IgD-negative memory B cell (primary cell): ENCODE measurements around the gene RPUSD2. TPM values are rescaled to one million over a fixed set of nuclear protein-coding genes. Genes with fewer than 3 reads are reported as not detected.

Experiments
- H3K27ac Mint-ChIP-seq, 3 donors: one replicate each; pipeline ENCODE4 v1.8.0; 2020 to 2022; ENCODE audit warnings: mild to moderate bottlenecking in 3 of 3, mixed read lengths in 3 of 3, moderate library complexity in 1 of 3
- H3K27me3 Mint-ChIP-seq: one replicate; pipeline ENCODE4 v1.8.0; 2021; ENCODE audit warnings: mixed read lengths
- H3K36me3 Mint-ChIP-seq: one replicate; pipeline ENCODE4 v1.8.0; 2020; ENCODE audit warnings: mild to moderate bottlenecking, mixed read lengths
- H3K4me1 Mint-ChIP-seq, 3 donors: one replicate each; pipeline ENCODE4 v1.8.0; 2020 to 2022; ENCODE audit warnings: mixed read lengths in 3 of 3, mild to moderate bottlenecking in 1 of 3
- H3K4me3 Mint-ChIP-seq, 4 donors: one replicate each; pipeline ENCODE4 v1.8.0; 2020 to 2022; ENCODE audit warnings: mild to moderate bottlenecking in 4 of 4, mixed read lengths in 4 of 4, moderate library complexity in 3 of 4
- H3K9me3 Mint-ChIP-seq, 3 donors: one replicate each; pipeline ENCODE4 v1.8.0; 2020 to 2021; ENCODE audit warnings: mixed read lengths in 3 of 3, mild to moderate bottlenecking in 1 of 3
- polyA plus RNA-seq: library from polyadenylated mRNA; unstranded; fragments of 300-500 nt; fragmentation: Illumina TruSeq; gene quantifications from one replicate; pipeline ENCODE4 v1.2.3, GENCODE V29; 2021

The RPUSD2 gene, protein sequence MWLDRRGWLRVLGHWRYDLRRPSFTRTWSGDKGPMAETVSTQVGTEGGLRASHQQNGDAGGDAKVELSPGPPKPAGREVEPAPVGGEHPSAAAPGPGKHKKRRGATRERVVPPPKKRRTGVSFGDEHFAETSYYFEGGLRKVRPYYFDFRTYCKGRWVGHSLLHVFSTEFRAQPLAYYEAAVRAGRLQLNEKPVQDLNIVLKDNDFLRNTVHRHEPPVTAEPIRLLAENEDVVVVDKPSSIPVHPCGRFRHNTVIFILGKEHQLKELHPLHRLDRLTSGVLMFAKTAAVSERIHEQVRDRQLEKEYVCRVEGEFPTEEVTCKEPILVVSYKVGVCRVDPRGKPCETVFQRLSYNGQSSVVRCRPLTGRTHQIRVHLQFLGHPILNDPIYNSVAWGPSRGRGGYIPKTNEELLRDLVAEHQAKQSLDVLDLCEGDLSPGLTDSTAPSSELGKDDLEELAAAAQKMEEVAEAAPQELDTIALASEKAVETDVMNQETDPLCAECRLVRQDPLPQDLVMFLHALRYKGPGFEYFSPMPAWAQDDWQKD
- 19.7 TPM for polyA plus RNA-seq

DNA sequence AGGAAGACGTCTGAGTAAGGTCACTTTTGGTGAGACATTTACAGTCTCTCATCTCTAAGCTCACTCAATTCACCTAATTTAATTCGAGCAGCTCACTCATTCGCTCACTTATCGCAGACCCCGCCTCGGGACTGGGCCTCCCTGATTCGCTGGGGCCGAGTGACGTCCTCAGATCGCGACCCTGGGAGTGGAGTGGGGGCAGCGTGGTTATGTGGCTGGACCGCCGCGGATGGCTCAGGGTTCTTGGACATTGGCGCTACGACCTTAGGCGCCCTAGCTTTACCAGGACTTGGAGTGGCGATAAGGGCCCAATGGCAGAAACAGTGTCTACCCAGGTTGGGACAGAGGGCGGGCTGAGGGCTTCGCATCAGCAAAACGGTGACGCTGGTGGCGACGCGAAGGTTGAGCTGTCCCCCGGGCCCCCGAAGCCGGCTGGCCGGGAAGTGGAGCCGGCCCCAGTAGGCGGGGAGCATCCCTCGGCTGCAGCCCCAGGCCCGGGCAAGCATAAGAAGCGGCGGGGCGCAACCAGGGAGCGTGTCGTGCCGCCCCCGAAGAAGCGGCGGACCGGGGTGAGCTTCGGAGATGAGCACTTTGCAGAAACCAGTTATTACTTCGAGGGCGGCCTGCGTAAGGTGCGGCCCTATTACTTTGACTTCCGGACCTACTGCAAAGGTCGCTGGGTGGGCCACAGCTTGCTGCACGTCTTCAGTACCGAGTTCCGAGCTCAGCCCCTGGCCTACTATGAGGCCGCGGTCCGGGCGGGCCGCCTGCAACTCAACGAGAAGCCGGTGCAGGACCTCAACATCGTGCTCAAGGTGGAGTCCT is at the start of gene RPUSD2:
RPUSD2 (plus strand) TSS at position 171 of the 825 bp plus-strand sequence; CDS start at position 210, 39 bp downstream.
- H3K36me3 Mint-ChIP-seq = no peaks in the 10 kb centered on the region
- H3K9me3 Mint-ChIP-seq = no peaks in the 10 kb centered on the region
- peak within 1 kb of the TSS; percentile 96 to 99 (median 98) for H3K4me3 Mint-ChIP-seq
- no peaks in the 10 kb centered on the region for H3K27me3 Mint-ChIP-seq
- peaks cover 27 to 36% (median 29%) of the 10 kb centered on the region in 3 donors for H3K4me1 Mint-ChIP-seq
- peak within 1 kb of the TSS; percentile 94 to 98 (median 97) for H3K27ac Mint-ChIP-seq

DNA sequence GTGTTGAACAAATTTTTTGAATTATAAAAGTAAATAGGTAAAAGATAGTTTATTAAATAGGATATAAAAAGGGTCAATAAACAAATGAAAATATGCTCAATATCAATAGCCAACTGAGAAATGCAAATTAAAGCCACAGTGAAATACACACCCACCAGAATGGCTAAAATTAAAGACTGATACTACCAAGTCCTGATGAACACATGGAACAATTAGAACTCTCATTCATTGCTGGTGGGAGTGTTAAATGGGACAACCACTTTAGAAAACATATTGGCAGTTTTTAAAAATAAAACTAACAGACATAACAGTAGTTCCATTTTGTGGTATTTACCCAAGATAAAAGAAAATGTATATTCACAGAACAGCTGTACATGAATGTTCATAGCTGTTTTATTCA is 45.5 kb upstream of the RPUSD2 start:
- Mint-ChIP-seq H3K4me3 (no peak overlapping the region), H3K27me3 (no peaks in the 10 kb centered on the region), H3K4me1 (peaks cover 3 to 6% (median 4%) of the 10 kb centered on the region in 3 donors), H3K36me3 (peaks cover 6% of the 10 kb centered on the region), H3K9me3 (no peaks in the 10 kb centered on the region), H3K27ac (no peak overlapping the region)

DNA sequence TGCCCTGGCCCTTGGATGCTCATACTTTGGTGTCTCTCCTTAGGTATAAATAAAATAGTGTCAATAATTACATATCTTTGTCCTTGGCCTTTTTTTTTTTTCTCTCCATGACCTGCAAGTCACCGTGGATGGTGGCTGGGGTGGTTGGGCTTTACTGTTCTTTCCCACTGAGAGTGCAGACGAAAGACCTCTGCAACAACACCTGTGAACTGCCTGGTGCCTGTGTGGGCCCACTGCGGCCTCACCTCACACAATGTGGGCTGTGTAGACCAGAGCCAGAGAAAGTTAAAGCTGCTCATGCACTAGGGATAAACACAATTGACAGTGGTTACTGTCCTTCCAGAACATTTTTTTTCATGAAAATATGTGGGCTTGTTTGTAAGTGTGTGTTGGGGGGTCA is 43.2 kb upstream of the RPUSD2 start:
- H3K4me1 Mint-ChIP-seq = peaks cover 0 to 2% (median 0%) of the 10 kb centered on the region in 3 donors
- H3K4me3 Mint-ChIP-seq = no peak overlapping the region
- no peaks in the 10 kb centered on the region for H3K27me3 Mint-ChIP-seq
- no peaks in the 10 kb centered on the region for H3K9me3 Mint-ChIP-seq
- H3K27ac Mint-ChIP-seq = no peak overlapping the region
- peaks cover 9% of the 10 kb centered on the region for H3K36me3 Mint-ChIP-seq

DNA sequence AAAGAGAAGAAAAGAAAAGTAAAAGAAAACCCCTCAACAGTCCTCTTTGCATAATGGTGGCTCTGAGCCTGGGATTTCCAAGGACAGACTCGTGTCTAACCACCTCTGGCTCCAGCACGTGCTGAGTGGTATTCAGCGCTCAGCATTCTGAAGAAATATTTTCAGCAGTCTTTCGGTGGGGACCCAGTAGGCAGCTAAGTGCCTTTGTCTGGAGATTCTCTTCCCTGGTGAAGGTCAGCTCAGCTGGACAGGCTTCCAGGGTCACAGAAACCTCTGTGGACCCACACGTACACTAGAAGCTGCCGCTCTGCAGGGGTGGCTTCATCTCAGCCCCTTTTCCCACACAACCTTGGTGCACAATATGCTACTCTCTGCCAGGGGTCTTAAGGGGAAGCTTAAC is 40.3 kb upstream of the RPUSD2 start:
- no peak overlapping the region for H3K4me3 Mint-ChIP-seq
- no peaks in the 10 kb centered on the region for H3K9me3 Mint-ChIP-seq
- H3K27ac Mint-ChIP-seq = no peak overlapping the region
- H3K4me1 Mint-ChIP-seq = peaks cover 0 to 3% (median 2%) of the 10 kb centered on the region in 3 donors
- H3K27me3 Mint-ChIP-seq = no peaks in the 10 kb centered on the region
- peaks cover 12% of the 10 kb centered on the region for H3K36me3 Mint-ChIP-seq

DNA sequence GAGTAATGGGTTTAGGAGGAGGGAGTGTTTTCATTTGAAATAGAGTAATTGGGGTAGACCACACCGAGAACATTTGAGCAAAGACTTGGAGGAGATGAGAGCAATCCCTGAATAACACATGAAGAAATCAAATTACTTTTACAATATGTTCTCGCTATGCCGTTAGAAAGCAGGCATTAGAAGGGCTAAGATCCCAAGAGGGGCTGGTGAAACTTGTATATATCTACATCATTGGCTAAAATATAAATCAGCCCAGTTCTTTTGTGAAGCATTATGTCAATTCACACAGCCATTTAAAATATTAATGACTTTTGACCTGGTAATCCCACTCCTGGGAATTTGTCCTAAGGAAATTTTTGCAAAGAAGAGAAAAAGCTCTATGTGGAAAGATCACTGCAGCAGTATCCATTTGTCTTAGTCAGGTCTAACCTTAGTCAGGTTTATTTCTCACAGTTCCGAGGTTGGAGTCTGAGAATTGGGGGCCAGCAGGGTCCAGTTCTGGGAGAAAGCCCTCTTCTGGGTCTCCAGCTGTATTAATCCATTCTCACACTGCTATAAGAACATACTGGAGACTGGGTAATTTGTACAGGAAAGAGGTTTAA is 35.2 kb upstream of the RPUSD2 start:
- Mint-ChIP-seq H3K36me3 (peaks cover 11% of the 10 kb centered on the region), H3K27ac (no peak overlapping the region), H3K9me3 (no peaks in the 10 kb centered on the region), H3K27me3 (no peaks in the 10 kb centered on the region), H3K4me3 (no peak overlapping the region), H3K4me1 (peaks cover 5 to 6% (median 5%) of the 10 kb centered on the region in 3 donors)

DNA sequence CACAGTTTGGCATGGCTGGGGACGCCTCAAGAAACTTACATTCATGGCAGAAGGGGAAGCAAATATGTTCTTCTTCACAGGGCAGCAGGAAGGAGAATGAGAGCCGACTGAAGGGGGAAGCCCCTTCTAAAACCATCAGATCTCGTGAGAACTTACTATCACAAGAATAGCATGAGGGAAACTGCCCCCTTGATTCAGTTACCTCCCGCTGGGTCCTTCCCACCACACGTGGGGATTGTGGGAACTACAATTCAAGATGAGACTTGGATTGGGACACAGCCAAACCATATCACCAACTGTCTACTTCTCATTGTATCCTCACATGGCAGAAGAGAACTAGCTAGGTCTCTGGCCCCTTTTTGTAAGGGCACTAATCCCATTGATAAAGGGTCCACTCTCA is 34.7 kb upstream of the RPUSD2 start:
- Mint-ChIP-seq H3K27ac (no peak overlapping the region), H3K4me1 (peaks cover 5 to 6% (median 5%) of the 10 kb centered on the region in 3 donors)

DNA sequence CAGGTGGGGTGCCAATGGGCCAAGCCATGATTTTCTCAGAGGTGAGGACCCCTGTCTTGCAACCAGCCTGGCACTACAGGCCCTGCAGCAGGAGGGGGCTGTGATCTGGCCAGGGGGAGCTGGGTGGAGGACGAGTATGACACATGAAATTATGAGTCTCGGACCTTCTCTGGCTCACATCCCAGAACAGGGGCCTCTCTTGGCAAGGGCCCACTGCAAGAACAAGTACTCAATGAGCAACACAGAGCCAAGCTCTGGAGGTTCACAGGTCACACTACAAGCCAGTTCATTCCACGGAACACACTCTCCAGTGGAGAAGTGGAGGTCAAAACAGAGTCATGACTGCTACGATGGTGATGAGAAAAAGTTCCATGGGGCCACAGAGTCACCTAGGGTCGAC is 32.6 kb upstream of the RPUSD2 start:
- peaks cover 12% of the 10 kb centered on the region for H3K36me3 Mint-ChIP-seq
- H3K27ac Mint-ChIP-seq = peak overlapping the region in 1 of 3 donors; percentile 39
- no peaks in the 10 kb centered on the region for H3K27me3 Mint-ChIP-seq
- peaks cover 3 to 6% (median 5%) of the 10 kb centered on the region in 3 donors for H3K4me1 Mint-ChIP-seq
- H3K9me3 Mint-ChIP-seq = no peaks in the 10 kb centered on the region
- H3K4me3 Mint-ChIP-seq = no peak overlapping the region

More for the DNA sequence above, 34.7 kb upstream of the RPUSD2 start:
- no peaks in the 10 kb centered on the region for H3K9me3 Mint-ChIP-seq
- H3K4me3 Mint-ChIP-seq = no peak overlapping the region
- H3K36me3 Mint-ChIP-seq = peaks cover 15% of the 10 kb centered on the region
- no peaks in the 10 kb centered on the region for H3K27me3 Mint-ChIP-seq

DNA sequence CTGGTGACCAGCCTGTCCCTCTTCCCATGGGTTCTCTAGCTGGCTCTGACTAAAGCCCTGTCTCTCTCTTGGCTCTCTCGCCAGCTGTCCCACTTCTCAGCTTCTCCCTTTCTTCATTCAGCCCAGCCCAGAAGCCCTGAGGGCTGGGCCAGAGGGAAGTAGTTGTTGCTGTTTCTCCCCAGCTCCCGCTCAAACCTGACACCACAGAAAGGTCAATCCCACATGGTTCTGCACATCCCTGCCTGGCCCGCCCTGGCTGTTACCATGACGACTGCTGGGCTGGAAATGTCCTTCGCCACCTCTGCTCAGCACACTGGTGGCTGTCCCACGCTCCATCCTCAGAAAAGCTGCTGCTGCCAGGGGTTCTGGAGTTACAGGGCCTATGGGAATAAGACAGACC is 30.1 kb upstream of the RPUSD2 start:
- Mint-ChIP-seq H3K27ac (peak overlapping the region in 1 of 3 donors; percentile 77), H3K27me3 (no peaks in the 10 kb centered on the region), H3K9me3 (no peaks in the 10 kb centered on the region), H3K36me3 (peaks cover 14% of the 10 kb centered on the region), H3K4me1 (peaks cover 9 to 20% (median 17%) of the 10 kb centered on the region in 3 donors), H3K4me3 (no peak overlapping the region)

DNA sequence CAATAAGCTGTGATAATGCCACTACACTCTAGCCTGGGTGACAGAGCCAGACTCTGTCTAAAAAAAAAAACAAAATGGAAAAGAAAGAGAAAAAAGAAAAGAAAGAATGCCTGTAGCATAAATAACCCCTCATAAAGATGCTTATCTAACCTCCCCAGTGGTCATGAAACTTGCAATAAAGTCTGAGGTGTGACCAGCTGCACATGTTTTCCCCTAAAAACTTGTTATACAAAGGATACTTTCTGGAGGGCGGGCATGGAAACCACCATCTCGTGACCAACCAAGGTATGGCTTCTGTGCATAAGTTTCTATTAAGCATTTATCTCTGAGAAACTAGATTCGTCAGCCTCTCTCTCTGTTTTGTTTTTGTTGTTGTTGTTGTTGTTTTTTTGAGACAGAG is 26.0 kb upstream of the RPUSD2 start:
- H3K4me1 Mint-ChIP-seq = peaks cover 21 to 37% (median 37%) of the 10 kb centered on the region in 3 donors
- H3K27ac Mint-ChIP-seq = peak overlapping the region in 1 of 3 donors; percentile 88
- H3K27me3 Mint-ChIP-seq = no peaks in the 10 kb centered on the region
- peak overlapping the region in 2 of 4 donors; percentile 32 to 39 for H3K4me3 Mint-ChIP-seq
- H3K36me3 Mint-ChIP-seq = peaks cover 10% of the 10 kb centered on the region
- H3K9me3 Mint-ChIP-seq = no peaks in the 10 kb centered on the region

DNA sequence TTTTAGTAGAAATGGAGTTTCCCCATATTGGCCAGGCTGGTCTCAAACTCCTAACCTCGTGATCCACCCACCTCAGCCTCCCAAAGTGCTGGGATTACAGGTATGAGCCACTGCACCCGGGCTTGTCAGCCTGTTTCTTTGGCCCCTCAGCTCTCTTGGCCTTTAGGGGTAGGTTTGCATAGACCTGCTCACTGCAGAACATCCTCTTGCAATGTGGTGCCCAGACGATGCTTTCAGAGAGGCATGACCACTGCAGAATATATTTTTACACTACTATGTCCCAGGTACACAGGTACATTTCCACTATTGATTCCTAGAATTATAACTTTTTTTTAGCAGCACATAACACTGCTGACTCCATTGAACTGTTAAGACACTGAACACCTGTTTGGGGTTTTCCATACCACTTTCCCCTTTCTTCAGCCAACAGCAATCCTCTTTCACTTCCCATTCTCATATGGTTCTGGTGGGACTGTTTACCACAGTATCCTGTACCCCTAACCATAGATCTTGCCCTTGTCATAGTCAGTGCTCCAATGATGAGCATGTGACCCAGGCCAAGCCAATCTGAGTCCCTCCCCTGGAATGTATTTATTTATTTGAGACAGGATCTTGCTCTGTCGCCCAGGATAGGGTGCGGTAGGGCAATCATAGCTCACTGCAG is 25.3 kb upstream of the RPUSD2 start:
- Mint-ChIP-seq H3K4me1 (peaks cover 21 to 42% (median 38%) of the 10 kb centered on the region in 3 donors), H3K9me3 (peaks cover 0 to 1% (median 0%) of the 10 kb centered on the region in 3 donors), H3K27ac (peak overlapping the region; percentile 23 to 90 (median 88)), H3K36me3 (peaks cover 13% of the 10 kb centered on the region), H3K27me3 (no peaks in the 10 kb centered on the region), H3K4me3 (peak overlapping the region in 3 of 4 donors; percentile 18 to 73 (median 72))

DNA sequence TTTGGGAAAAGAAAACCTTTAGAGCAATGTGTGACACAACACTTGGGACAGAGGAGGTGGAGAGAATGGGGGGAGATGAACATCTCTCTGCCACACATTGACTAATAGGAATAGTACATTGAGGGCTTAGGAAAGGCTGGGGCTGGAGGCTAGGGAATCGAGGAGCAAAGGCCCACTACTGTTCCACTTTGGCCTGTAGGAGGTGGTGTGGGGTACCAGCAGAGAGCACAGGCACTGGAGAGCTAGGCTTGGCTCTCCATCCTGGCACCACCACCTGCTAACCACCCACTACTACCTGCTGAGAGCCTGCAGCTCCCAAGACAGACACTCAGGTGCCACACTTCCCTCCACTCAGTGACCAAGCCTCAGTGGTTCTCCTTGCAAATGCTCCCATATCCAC is 23.6 kb upstream of the RPUSD2 start:
- peaks cover 33 to 59% (median 47%) of the 10 kb centered on the region in 3 donors for H3K4me1 Mint-ChIP-seq
- no peaks in the 10 kb centered on the region for H3K27me3 Mint-ChIP-seq
- peaks cover 13% of the 10 kb centered on the region for H3K36me3 Mint-ChIP-seq
- peak overlapping the region; percentile 35 to 85 (median 48) for H3K27ac Mint-ChIP-seq
- peak overlapping the region in 1 of 4 donors; percentile 89 for H3K4me3 Mint-ChIP-seq
- peaks cover 0 to 2% (median 0%) of the 10 kb centered on the region in 3 donors for H3K9me3 Mint-ChIP-seq

DNA sequence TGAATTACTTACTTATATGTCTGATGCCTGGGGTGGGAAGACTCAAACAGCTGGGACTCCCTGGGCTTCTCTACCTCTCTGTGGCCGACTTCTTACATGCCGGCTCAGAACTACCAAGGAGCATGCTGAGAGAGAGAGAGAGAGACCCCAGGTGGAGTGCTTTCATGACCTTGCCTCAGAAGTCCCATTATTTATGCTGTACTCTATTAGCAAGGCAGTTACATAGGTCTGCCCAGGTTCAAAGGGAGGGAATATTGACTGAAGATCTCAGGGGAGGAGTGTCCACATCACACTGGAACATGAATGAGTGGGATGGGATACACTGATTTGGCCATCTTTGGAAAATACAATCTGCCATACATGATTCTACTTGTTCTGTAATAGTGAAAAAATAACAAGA is 20.5 kb upstream of the RPUSD2 start:
- Mint-ChIP-seq H3K4me1 (peaks cover 45 to 65% (median 47%) of the 10 kb centered on the region in 3 donors), H3K9me3 (peaks cover 0 to 2% (median 0%) of the 10 kb centered on the region in 3 donors), H3K36me3 (peaks cover 18% of the 10 kb centered on the region), H3K27me3 (no peaks in the 10 kb centered on the region), H3K27ac (peak overlapping the region in 2 of 3 donors; percentile 40 to 97), H3K4me3 (no peak overlapping the region)

DNA sequence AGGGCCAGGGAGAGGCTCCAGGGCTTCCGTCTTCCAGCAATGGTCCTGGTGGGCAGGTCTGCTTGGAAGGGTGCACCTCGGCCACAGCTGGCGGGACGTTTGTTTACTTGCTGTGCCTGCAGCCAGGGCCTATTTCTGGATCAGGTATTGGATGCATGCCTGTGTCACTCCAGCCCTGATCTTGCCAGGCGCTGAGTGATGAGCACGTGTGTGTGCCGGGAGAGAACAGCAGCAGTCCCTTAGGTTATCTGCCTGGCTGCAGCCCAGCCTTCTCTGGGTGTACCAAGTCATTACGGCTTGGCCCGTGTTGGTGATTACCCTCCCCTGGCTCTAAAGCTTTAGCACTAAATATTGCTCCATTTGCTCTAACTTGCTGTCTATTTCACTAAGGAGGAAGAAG is 19.2 kb upstream of the RPUSD2 start:
- Mint-ChIP-seq H3K36me3 (peaks cover 16% of the 10 kb centered on the region), H3K4me3 (peak overlapping the region; percentile 57 to 76 (median 67)), H3K27me3 (no peaks in the 10 kb centered on the region), H3K9me3 (peaks cover 0 to 2% (median 0%) of the 10 kb centered on the region in 3 donors), H3K4me1 (peaks cover 42 to 65% (median 49%) of the 10 kb centered on the region in 3 donors), H3K27ac (peak overlapping the region; percentile 67 to 97 (median 69))
